ENCODE measurements around the gene DSTN. TPM values are rescaled to one million over a fixed set of nuclear protein-coding genes. Genes with fewer than 3 reads are reported as not detected.

The DSTN gene
- total RNA-seq, 4 donors from 2014 or later, result 111 to 151 (median 117) TPM

GRCh38 chr20:17538517-17539170, 31.2 kb upstream of the DSTN start:
- Histone ChIP-seq H3K27me3 (no peaks in the 10 kb centered on the region), H3K36me3 (no peaks in the 10 kb centered on the region), H3K27ac (no peak overlapping the region), H3K4me1 (no peaks in the 10 kb centered on the region), H3K9me3 (no peaks in the 10 kb centered on the region), H3K4me3 (no peak overlapping the region)
- TF ChIP-seq POLR2A (IDR thresholded peaks at IDR 0.05) (no peak), CTCF (IDR thresholded peaks at IDR 0.05) (no peak)
- DNase-seq, result no peak

- TF ChIP-seq CTCF (IDR thresholded peaks at IDR 0.05), result no peak
- no peak for TF ChIP-seq POLR2A (IDR thresholded peaks at IDR 0.05)
These were observed 28.3 kb upstream of the DSTN start for GRCh38 chr20:17541596-17541995.

GRCh38 chr20:17541996-17542395, 27.9 kb upstream of the DSTN start:
- Histone ChIP-seq H3K4me1 (no peaks in the 10 kb centered on the region), H3K4me3 (no peak overlapping the region), H3K27me3 (no peaks in the 10 kb centered on the region), H3K36me3 (no peaks in the 10 kb centered on the region), H3K27ac (peak overlapping the region in 3 of 4 donors; percentile 13 to 64 (median 17)), H3K9me3 (no peaks in the 10 kb centered on the region)
- DNase-seq, result no peak
- no peak for TF ChIP-seq CTCF (IDR thresholded peaks at IDR 0.05)
- no peak for TF ChIP-seq POLR2A (IDR thresholded peaks at IDR 0.05)

More at GRCh38 chr20:17541596-17541995, 28.3 kb upstream of the DSTN start:
- Histone ChIP-seq H3K27ac (peak overlapping the region in 2 of 4 donors; percentile 17 to 64), H3K4me1 (no peaks in the 10 kb centered on the region), H3K36me3 (no peaks in the 10 kb centered on the region), H3K4me3 (no peak overlapping the region), H3K9me3 (no peaks in the 10 kb centered on the region), H3K27me3 (no peaks in the 10 kb centered on the region)
- no peak for DNase-seq

GRCh38 chr20:17542481-17542880, 27.4 kb upstream of the DSTN start:
- TF ChIP-seq POLR2A (IDR thresholded peaks at IDR 0.05) (no peak), CTCF (IDR thresholded peaks at IDR 0.05) (no peak)
- peak overlapping the region in 2 of 4 donors; percentile 13 to 64 for H3K27ac ChIP-seq
- no peaks in the 10 kb centered on the region for H3K27me3 ChIP-seq

GRCh38 chr20:17542993-17543412, 26.9 kb upstream of the DSTN start:
- no peaks in the 10 kb centered on the region for H3K36me3 ChIP-seq
- H3K27me3 ChIP-seq, result no peaks in the 10 kb centered on the region
- H3K9me3 ChIP-seq, result no peaks in the 10 kb centered on the region
- peak overlapping the region in 3 of 4 donors; percentile 9 to 66 (median 64) for H3K27ac ChIP-seq
- no peak for DNase-seq
- H3K4me1 ChIP-seq, result no peaks in the 10 kb centered on the region
- H3K4me3 ChIP-seq, result no peak overlapping the region
- TF ChIP-seq CTCF (IDR thresholded peaks at IDR 0.05), result no peak
- no peak for TF ChIP-seq POLR2A (IDR thresholded peaks at IDR 0.05)

More at GRCh38 chr20:17542481-17542880, 27.4 kb upstream of the DSTN start:
- Histone ChIP-seq H3K9me3 (no peaks in the 10 kb centered on the region), H3K4me1 (no peaks in the 10 kb centered on the region), H3K4me3 (no peak overlapping the region), H3K36me3 (no peaks in the 10 kb centered on the region)
- no peak for DNase-seq

All from Peyer's patch (tissue), 4 donors.